Ectodermal cell (in vitro differentiated cells): ENCODE data around the gene SAXO2.
"Not testable (repeated sequence)": the region's sequence is repeated elsewhere in the genome, so short reads cannot be mapped to it uniquely, and the experiment has no call there.

Source experiments
- H3K27ac ChIP-seq: 2 replicates; pipeline ENCODE4 v1.7.0; 2013; ENCODE audit warnings: mild to moderate bottlenecking, low read depth, low read length; ENCODE audit not compliant: insufficient read depth, poor library complexity, severe bottlenecking
- H3K27me3 ChIP-seq: 2 replicates; pipeline ENCODE4 v1.7.0; 2013; ENCODE audit warnings: mild to moderate bottlenecking, low read length; ENCODE audit not compliant: insufficient read depth, control insufficient read depth, poor library complexity, severe bottlenecking
- H3K36me3 ChIP-seq: one replicate; pipeline ENCODE4 v1.7.0; 2013; ENCODE audit warnings: low read length; ENCODE audit not compliant: control insufficient read depth, insufficient read depth
- H3K4me1 ChIP-seq: one replicate; pipeline ENCODE4 v1.7.0; 2013; ENCODE audit warnings: low read length; ENCODE audit not compliant: control insufficient read depth, insufficient read depth
- H3K4me3 ChIP-seq: 2 replicates; pipeline ENCODE4 v1.7.0; 2013; ENCODE audit warnings: low read depth, low read length, control low read depth; ENCODE audit not compliant: insufficient read depth
- H3K9me3 ChIP-seq: 2 replicates; pipeline ENCODE4 v1.7.0; 2013; ENCODE audit warnings: mild to moderate bottlenecking, low read length, moderate library complexity; ENCODE audit not compliant: control insufficient read depth
- WGBS, 2 experiments: methylation state at CpG; one replicate each; pipeline ENCODE4 v1.1.7; 2013; ENCODE audit warnings: missing lambda C conversion rate in 2 of 2; 5-methylcytosine and 5-hydroxymethylcytosine counted together

The SAXO2 gene

DNA sequence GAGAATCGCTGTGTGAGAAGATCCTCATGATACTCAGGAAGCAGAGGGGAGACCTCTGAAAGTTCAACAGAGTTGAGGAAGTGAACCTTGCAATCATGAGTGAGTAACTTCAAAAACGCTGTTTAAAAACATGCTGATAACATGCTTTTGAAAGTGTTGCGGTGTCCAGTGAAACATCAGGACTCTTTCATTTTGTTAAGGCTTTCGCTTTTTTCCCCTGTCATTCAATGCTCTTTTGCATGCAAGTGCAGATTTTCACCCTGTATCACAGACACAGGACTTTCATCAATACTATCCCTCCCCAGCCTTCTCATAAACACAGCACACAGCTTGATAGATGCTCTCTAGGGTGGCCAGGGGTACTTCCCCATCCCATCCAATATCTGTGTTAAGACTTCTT, 23.9 kb downstream of the SAXO2 start:
- H3K27ac ChIP-seq, H3K27me3 ChIP-seq, H3K4me1 ChIP-seq, H3K4me3 ChIP-seq, H3K36me3 ChIP-seq, H3K9me3 ChIP-seq: not testable (repeated sequence)
- 94 to 98% methylated on average over 4 of the region's 4 CpGs for WGBS, 2 experiments

DNA sequence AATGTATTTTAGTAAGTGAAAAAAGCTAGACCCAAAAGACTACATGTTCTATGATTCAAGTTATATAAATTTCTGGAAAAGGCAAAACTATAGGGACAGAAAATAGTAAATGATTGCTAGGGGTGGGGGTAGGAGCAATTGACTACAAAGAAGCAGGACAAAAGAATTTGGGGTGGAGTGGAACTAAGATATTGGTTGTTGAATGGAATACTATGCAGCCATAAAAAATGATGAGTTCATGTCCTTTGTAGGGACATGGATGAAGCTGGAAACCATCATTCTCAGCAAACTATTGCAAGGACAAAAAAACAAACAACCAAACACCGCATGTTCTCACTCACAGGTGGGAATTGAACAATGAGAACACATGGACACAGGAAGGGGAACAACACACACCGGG, 25.6 kb downstream of the SAXO2 start:
- H3K4me3 ChIP-seq, H3K9me3 ChIP-seq, H3K27me3 ChIP-seq, H3K27ac ChIP-seq, H3K4me1 ChIP-seq, H3K36me3 ChIP-seq: not testable (repeated sequence)
- 89% methylated on average over 2 of the region's 2 CpGs; no CpG with 5 or more reads in 1 of the 2 experiments for WGBS, 2 experiments

- H3K36me3 ChIP-seq = no peaks in the 10 kb centered on the region
- no peaks in the 10 kb centered on the region for H3K9me3 ChIP-seq
- H3K4me1 ChIP-seq = no peaks in the 10 kb centered on the region
- no peaks in the 10 kb centered on the region for H3K27me3 ChIP-seq
- 91 to 94% methylated on average over 5 of the region's 5 CpGs for WGBS, 2 experiments
- H3K4me3 ChIP-seq = no peak overlapping the region
- H3K27ac ChIP-seq = no peak overlapping the region
These were observed 29.7 kb downstream of the SAXO2 start for GRCh38 chr15:82292271-82292670.

GRCh38 chr15:82294061-82294690, 31.6 kb downstream of the SAXO2 start:
- Histone ChIP-seq H3K4me3 (no peak overlapping the region), H3K27ac (no peak overlapping the region), H3K36me3 (no peaks in the 10 kb centered on the region), H3K27me3 (no peaks in the 10 kb centered on the region), H3K4me1 (no peaks in the 10 kb centered on the region), H3K9me3 (no peaks in the 10 kb centered on the region)
- 25 to 29% methylated on average over 11 of the region's 11 CpGs for WGBS, 2 experiments

DNA sequence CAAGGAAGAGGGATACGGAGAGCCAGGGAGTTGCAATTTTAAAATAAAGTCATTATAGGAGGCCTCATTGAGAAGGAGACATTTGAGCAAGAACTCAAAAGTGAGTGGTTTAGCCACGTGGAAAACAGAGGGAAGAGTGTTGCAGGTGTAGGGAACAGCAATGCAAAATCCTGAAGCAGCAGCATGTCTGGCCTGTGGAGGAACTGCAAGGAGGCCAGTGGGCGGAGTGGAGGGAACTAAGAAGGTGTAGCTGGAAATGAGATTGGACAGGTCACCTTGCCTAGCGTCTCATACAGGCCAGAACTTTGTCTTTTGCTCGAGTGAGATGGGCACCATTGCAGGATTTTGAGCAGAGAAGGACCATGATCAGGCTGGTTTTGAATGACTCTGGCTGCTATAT, 34.9 kb downstream of the SAXO2 start:
- WGBS, 2 experiments = 90 to 94% methylated on average over 5 of the region's 5 CpGs
- Histone ChIP-seq H3K36me3 (no peaks in the 10 kb centered on the region), H3K27ac (no peak overlapping the region), H3K9me3 (no peaks in the 10 kb centered on the region), H3K4me3 (no peak overlapping the region), H3K27me3 (no peaks in the 10 kb centered on the region), H3K4me1 (no peaks in the 10 kb centered on the region)

- H3K36me3 ChIP-seq = no peaks in the 10 kb centered on the region
- WGBS, 2 experiments = 91 to 95% methylated on average over 13 of the region's 13 CpGs
- H3K9me3 ChIP-seq = no peaks in the 10 kb centered on the region
- H3K4me3 ChIP-seq = no peak overlapping the region
- H3K4me1 ChIP-seq = no peaks in the 10 kb centered on the region
- no peak overlapping the region for H3K27ac ChIP-seq
- no peaks in the 10 kb centered on the region for H3K27me3 ChIP-seq
These were observed 35.4 kb downstream of the SAXO2 start for GRCh38 chr15:82298032-82298431.

DNA sequence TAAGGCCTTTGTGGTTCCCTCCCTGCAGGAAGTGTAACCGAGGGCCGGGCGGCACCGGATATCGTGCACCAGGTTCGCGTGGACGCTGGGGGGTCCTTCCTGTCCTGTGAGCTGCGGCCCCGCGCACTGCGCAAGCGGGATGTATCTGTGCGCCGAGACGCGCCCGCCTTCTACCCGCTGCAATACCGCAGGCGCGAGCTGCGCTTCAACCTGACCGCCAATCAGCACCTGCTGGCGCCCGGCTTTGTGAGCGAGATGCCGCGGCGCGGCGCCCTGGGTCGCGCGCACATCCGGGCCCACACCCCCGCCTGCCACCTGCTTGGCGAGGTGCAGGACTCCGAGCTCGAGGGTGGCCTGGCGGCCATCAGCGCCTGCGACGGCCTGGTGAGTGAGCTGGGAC, 35.9 kb downstream of the SAXO2 start:
- H3K36me3 ChIP-seq = no peaks in the 10 kb centered on the region
- no peaks in the 10 kb centered on the region for H3K4me1 ChIP-seq
- no peaks in the 10 kb centered on the region for H3K27me3 ChIP-seq
- no peak overlapping the region for H3K4me3 ChIP-seq
- no peak overlapping the region for H3K27ac ChIP-seq
- no peaks in the 10 kb centered on the region for H3K9me3 ChIP-seq
- 95 to 97% methylated on average over 44 of the region's 44 CpGs for WGBS, 2 experiments

DNA sequence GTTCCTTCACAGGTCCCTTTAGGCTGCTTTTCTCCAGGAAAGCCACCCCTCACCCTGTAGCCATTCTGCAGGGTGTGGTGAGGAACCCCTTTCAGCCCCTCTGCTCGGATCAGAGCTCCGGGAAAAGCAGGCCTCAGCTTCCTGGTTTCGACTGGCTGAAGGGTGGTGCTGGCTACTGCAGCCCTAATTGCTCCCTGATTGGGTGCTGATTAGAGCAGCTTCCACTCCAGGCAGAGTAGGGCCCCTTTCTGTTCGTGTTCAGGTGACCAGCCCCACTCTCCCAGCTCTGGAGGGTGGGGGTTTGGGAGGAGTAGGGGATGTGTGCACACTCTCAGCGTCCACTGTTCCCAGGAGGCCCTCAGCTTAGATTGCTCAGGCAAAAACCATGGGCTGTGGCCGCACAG, 36.9 kb downstream of the SAXO2 start:
- not testable (repeated sequence) for H3K27ac ChIP-seq, H3K4me3 ChIP-seq, H3K27me3 ChIP-seq, H3K36me3 ChIP-seq, H3K4me1 ChIP-seq, H3K9me3 ChIP-seq
- WGBS, 2 experiments = 82 to 94% methylated on average over 3 of the region's 6 CpGs

GRCh38 chr15:82300326-82300725, 37.7 kb downstream of the SAXO2 start:
- H3K27me3 ChIP-seq, H3K9me3 ChIP-seq, H3K4me3 ChIP-seq, H3K27ac ChIP-seq, H3K4me1 ChIP-seq, H3K36me3 ChIP-seq: not testable (repeated sequence)
- 91 to 93% methylated on average over 6 of the region's 6 CpGs for WGBS, 2 experiments

DNA sequence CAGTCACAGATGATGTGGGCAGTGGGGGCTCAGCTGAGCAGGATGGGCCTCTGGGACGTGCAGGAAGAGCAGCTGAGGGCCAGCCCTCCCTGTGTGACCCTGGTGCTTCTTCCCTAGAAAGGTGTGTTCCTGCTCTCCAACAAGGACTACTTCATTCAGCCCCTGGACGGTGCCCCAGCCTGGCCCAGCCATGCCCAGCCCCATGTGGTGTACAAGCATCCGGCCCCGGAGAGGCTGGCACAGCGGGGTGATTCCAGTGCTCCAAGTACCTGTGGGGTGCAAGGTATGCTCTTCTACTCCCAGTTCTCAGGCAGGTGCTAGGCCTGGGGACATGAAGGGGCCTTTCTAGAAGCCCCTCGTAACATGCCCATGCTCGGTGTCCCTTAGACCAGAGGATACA, 38.3 kb downstream of the SAXO2 start:
- no peaks in the 10 kb centered on the region for H3K9me3 ChIP-seq
- H3K27me3 ChIP-seq = no peaks in the 10 kb centered on the region
- H3K36me3 ChIP-seq = no peaks in the 10 kb centered on the region
- no peaks in the 10 kb centered on the region for H3K4me1 ChIP-seq
- WGBS, 2 experiments = 92% methylated on average over 7 of the region's 7 CpGs
- no peak overlapping the region for H3K4me3 ChIP-seq
- no peak overlapping the region for H3K27ac ChIP-seq
